Measurements from ENCODE around the gene SCGB1A1.

GRCh38 chr11:62373464-62374119 lies 45.2 kb upstream of the SCGB1A1 start:
- TF ChIP-seq, protein P1, sequence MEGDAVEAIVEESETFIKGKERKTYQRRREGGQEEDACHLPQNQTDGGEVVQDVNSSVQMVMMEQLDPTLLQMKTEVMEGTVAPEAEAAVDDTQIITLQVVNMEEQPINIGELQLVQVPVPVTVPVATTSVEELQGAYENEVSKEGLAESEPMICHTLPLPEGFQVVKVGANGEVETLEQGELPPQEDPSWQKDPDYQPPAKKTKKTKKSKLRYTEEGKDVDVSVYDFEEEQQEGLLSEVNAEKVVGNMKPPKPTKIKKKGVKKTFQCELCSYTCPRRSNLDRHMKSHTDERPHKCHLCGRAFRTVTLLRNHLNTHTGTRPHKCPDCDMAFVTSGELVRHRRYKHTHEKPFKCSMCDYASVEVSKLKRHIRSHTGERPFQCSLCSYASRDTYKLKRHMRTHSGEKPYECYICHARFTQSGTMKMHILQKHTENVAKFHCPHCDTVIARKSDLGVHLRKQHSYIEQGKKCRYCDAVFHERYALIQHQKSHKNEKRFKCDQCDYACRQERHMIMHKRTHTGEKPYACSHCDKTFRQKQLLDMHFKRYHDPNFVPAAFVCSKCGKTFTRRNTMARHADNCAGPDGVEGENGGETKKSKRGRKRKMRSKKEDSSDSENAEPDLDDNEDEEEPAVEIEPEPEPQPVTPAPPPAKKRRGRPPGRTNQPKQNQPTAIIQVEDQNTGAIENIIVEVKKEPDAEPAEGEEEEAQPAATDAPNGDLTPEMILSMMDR (IDR thresholded peaks at IDR 0.05), result no peak
- no peak for TF ChIP-seq POLR2A (IDR thresholded peaks at IDR 0.05)

Data from esophagus squamous epithelium (tissue), 4 donors.